ENCODE measurements around the gene SCGB3A1.

DNA sequence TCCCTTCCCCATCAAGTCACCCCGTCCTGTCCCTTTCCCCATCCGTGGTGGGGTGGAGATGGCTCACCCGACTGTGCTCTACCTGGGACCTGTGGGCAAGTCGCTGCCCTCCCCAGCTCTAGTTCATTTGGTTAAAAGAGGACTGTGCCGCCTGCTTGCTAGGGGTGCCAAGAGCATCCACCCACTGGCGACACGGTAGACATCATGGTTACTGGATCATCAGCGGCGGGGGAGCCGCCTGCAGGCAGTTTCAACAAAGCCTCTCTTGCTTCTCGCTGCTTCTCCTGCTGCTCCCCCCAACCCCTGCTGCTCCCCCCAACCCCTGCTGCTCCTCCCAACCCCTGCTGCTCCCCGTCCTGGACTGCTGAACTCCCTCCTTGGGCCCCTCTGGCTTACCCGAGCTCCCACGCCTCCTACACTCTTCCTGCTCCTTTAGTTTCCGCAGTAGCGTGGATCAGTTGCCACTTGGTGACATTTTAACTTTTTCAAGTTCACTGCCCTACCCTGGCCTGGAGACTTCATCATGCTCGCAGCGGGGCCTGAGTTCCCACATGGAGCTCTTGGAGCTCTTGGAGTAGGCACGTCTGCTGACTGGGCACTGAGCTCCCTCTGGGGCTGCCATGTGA lies 22.0 kb upstream of the SCGB3A1 start:
- TF ChIP-seq, protein P1, sequence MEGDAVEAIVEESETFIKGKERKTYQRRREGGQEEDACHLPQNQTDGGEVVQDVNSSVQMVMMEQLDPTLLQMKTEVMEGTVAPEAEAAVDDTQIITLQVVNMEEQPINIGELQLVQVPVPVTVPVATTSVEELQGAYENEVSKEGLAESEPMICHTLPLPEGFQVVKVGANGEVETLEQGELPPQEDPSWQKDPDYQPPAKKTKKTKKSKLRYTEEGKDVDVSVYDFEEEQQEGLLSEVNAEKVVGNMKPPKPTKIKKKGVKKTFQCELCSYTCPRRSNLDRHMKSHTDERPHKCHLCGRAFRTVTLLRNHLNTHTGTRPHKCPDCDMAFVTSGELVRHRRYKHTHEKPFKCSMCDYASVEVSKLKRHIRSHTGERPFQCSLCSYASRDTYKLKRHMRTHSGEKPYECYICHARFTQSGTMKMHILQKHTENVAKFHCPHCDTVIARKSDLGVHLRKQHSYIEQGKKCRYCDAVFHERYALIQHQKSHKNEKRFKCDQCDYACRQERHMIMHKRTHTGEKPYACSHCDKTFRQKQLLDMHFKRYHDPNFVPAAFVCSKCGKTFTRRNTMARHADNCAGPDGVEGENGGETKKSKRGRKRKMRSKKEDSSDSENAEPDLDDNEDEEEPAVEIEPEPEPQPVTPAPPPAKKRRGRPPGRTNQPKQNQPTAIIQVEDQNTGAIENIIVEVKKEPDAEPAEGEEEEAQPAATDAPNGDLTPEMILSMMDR (IDR thresholded peaks at IDR 0.05), result no peak
- TF ChIP-seq EZH2 (IDR thresholded peaks at IDR 0.05; ENCODE audit: borderline replicate concordance, insufficient read depth, low read depth, low read length, poor library complexity, severe bottlenecking), result no peak

Data from B cell (primary cell).